HG02870 (cell line): ENCODE results near the gene ATP11B.

Source experiments
- ATAC-seq: cut with Tn5 transposase; IDR thresholded peaks from one replicate; pipeline ENCODE4 v1.9.1; 2021; ENCODE audit warnings: mild to moderate bottlenecking, moderate library complexity; ENCODE audit not compliant: unreplicated experiment

ATP11B gene

GRCh38 chr3:182792901-182793662 is at the start of gene ATP11B:
TSS of gene ATP11B (plus strand) at chr3:182793504. CDS start at chr3:182793760, 256 bp downstream.
- peak; percentile 60 for ATAC-seq

GRCh38 chr3:182746959-182747358 is 46.3 kb upstream of the ATP11B start:
- ATAC-seq, result no peak

- no peak for ATAC-seq
These were observed 38.0 kb upstream of the ATP11B start for GRCh38 chr3:182755308-182755707.

- no peak for ATAC-seq
These were observed 37.6 kb upstream of the ATP11B start for GRCh38 chr3:182755712-182756111.

- no peak for ATAC-seq
These were observed 32.6 kb upstream of the ATP11B start for GRCh38 chr3:182760576-182761164.

- no peak for ATAC-seq
These were observed 29.4 kb upstream of the ATP11B start for GRCh38 chr3:182763896-182764295.

GRCh38 chr3:182765287-182765686 is 28.0 kb upstream of the ATP11B start:
- ATAC-seq, result no peak

GRCh38 chr3:182766099-182766498 is 27.2 kb upstream of the ATP11B start:
- ATAC-seq, result no peak

GRCh38 chr3:182768413-182768812 is 24.9 kb upstream of the ATP11B start:
- ATAC-seq, result no peak

- ATAC-seq, result no peak
These were observed 23.6 kb upstream of the ATP11B start for GRCh38 chr3:182769673-182770072.

GRCh38 chr3:182782149-182782548 is 11.2 kb upstream of the ATP11B start:
- ATAC-seq, result no peak

- no peak for ATAC-seq
These were observed 10.2 kb upstream of the ATP11B start for GRCh38 chr3:182783106-182783505.

GRCh38 chr3:182784542-182784941 is 8.8 kb upstream of the ATP11B start:
- no peak for ATAC-seq

- ATAC-seq, result no peak
These were observed 8.2 kb upstream of the ATP11B start for GRCh38 chr3:182785142-182785541.

- ATAC-seq, result no peak
These were observed 7.5 kb upstream of the ATP11B start for GRCh38 chr3:182785756-182786155.

GRCh38 chr3:182786564-182787196 is 6.6 kb upstream of the ATP11B start:
- ATAC-seq, result no peak

GRCh38 chr3:182787302-182788036 is 5.8 kb upstream of the ATP11B start:
- ATAC-seq, result no peak

GRCh38 chr3:182789371-182789770 is 3.9 kb upstream of the ATP11B start:
- no peak for ATAC-seq

GRCh38 chr3:182790612-182791011 is 2.7 kb upstream of the ATP11B start:
- no peak for ATAC-seq

- peak; percentile 31 for ATAC-seq
These were observed 555 bp downstream of the ATP11B start for GRCh38 chr3:182793663-182794454.
